AG08396 (cell line): ENCODE measurements around the gene NFKBIL1.
"Not testable (repeated sequence)": the region's sequence is repeated elsewhere in the genome, so short reads cannot be mapped to it uniquely, and the experiment has no call there.

ENCODE experiments used
- DNase-seq: peaks from one replicate; pipeline ENCODE4 v3.0.0; 2012; ENCODE audit warnings: low spot score, mixed read lengths

Gene NFKBIL1, protein sequence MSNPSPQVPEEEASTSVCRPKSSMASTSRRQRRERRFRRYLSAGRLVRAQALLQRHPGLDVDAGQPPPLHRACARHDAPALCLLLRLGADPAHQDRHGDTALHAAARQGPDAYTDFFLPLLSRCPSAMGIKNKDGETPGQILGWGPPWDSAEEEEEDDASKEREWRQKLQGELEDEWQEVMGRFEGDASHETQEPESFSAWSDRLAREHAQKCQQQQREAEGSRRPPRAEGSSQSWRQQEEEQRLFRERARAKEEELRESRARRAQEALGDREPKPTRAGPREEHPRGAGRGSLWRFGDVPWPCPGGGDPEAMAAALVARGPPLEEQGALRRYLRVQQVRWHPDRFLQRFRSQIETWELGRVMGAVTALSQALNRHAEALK

GRCh38 chr6:31546958-31547726 is at the start of gene NFKBIL1:
Gene NFKBIL1 (plus strand): TSS chr6:31547608. CDS start chr6:31547695, 87 bp downstream.
- peak; percentile 93 for DNase-seq

- DNase-seq, result no peak
These were observed 48.7 kb upstream of the NFKBIL1 start for GRCh38 chr6:31498748-31499147.

DNA sequence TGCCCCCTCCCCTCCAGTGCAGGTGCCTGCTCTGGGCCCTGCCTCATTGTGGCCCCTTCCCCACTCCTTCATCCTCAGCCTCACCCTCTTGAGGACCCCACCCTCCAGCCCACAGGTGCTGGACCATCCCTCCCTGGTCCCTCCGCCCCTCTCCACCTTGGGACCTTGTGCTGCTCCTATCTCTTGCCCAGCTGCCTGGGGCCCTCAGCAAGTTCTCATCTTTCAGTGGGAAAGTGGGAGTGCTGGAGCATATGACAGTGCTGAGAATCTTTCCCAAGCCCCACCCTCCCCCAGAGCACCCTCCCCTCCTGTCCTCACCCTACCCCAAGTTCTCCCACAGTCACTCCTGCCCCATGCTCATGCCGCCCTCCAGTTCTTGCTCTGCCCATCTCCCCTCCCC is 47.8 kb upstream of the NFKBIL1 start:
- DNase-seq, result not testable (repeated sequence)

GRCh38 chr6:31502586-31502985 is 44.8 kb upstream of the NFKBIL1 start:
- DNase-seq, result no peak

- DNase-seq, result not testable (repeated sequence)
These were observed 38.4 kb upstream of the NFKBIL1 start for GRCh38 chr6:31509036-31509435.

DNA sequence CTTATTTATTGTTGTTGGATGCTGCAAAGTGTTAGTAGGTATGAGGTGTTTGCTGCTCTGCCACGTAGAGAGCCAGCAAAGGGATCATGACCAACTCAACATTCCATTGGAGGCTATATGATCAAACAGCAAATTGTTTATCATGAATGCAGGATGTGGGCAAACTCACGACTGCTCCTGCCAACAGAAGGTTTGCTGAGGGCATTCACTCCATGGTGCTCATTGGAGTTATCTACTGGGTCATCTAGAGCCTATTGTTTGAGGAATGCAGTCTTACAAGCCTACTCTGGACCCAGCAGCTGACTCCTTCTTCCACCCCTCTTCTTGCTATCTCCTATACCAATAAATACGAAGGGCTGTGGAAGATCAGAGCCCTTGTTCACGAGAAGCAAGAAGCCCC is 37.4 kb upstream of the NFKBIL1 start:
- no peak for DNase-seq

DNA sequence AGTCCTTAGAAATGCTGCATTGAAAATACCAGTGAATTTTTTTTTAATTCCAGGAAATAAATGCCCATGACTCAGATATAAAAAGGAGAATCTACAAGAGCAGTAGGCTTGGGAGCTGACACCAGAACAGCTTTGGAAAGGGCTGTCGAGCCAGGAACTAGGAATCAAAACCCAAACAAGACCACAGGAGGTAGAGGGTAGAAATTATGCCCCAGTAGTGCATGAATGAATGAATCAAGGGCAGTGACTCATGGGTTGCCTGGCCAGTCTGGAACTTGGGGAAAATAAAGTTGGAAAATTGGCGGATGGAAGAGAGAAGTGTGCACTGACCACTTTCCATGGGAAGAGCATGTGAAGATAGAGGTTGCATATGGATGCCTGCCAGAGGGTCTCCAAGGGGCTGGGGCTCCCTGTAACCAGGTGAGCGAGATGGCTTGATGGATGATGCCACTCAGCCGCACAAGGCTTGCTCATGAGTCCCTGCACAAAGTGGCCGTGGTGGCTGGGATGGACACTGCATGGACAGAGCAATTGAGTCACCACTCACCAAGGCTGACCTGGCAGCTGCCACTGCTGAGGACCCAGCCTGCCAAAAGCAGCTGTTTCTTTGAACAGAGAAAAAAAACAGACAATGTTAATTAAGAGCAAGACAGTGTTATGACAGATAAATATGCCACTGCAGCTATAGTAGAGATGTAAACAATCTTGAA is 33.8 kb upstream of the NFKBIL1 start:
- DNase-seq, result peak; percentile 25

GRCh38 chr6:31521835-31522234 is 25.6 kb upstream of the NFKBIL1 start:
- no peak for DNase-seq

- no peak for DNase-seq
These were observed 21.9 kb upstream of the NFKBIL1 start for GRCh38 chr6:31525553-31525931.

GRCh38 chr6:31525932-31526591 is 21.3 kb upstream of the NFKBIL1 start:
- no peak for DNase-seq

DNA sequence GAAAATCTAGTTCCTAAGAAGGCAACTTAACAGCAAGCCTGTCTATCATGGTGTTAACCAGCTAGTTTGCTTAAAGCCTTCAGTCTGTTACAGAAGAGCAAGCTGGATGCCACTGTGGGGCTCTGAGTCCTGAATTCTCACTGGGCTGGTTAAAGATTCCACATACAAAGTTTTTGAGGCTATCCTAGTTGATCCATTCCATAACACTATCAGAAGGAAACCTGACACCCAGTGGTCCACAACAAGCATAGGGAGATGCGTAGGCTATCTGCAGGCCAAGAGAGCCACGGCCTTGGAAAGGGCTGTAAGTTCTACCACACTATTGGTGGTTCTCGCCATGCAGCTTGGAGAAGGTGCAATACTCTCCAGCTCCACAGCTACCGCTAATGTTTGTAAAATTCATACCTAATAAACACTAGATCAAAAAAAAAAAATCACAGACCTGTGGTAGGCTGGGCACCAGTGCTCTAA is 19.1 kb upstream of the NFKBIL1 start:
- DNase-seq, result no peak

GRCh38 chr6:31528821-31529328 is 18.5 kb upstream of the NFKBIL1 start, which contains the start of gene MCCD1:
Gene MCCD1 (plus strand): TSS chr6:31528962. CDS start chr6:31529015, 53 bp downstream.
- DNase-seq, result no peak

DNA sequence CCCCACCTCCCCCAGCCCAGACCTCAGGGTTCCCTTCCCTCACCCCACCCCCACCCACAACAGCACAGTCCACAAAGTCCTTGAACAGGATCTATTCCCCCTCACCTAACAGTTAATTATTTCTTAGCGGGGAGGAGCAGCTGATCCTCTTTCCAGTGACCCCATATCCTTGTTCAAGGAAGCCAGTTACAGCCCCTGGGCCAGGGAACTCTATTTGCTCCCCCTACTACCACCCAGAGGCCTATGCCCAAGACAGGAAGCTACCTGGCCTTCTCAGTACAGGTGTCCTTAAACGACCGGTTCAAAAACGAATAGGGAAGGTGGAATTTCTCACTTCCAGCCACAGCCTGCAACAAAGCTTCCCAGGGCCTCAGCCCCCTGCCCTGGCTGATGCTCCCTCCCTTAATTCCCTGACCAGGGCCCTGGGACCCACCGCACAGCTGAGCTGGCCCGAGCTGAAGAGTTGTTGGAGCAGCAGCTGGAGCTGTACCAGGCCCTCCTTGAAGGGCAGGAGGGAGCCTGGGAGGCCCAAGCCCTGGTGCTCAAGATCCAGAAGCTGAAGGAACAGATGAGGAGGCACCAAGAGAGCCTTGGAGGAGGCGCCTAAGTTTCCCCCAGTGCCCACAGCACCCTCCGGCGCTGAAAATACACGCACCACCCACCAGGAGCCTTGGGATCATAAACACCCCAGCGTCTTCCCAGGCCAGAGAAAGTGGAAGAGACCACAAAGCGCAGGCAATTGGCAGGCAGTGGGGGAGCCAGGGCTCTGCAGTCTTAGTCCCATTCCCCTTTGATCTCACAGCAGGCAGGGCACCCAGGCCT is 17.9 kb upstream of the NFKBIL1 start:
- DNase-seq, result no peak

DNA sequence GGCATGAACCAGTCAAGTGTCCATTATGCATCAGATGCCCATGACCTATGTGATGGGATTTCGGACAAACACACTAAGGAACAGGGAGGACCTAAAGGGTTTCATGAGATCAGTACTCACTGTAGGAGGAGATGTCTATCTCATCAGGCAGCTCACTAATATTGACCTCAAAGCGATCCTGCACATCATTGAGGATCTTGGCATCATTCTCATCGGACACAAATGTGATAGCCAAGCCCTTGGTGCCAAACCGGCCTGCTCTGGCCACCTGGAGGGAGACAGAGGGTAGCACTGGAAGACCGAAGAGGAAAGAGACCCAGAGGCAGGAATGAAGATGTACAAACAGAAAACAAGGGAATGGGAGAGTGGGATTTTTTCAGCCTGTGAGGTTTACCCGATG is 16.7 kb upstream of the NFKBIL1 start:
- no peak for DNase-seq

- no peak for DNase-seq
These were observed 16.2 kb upstream of the NFKBIL1 start for GRCh38 chr6:31531162-31531561.

DNA sequence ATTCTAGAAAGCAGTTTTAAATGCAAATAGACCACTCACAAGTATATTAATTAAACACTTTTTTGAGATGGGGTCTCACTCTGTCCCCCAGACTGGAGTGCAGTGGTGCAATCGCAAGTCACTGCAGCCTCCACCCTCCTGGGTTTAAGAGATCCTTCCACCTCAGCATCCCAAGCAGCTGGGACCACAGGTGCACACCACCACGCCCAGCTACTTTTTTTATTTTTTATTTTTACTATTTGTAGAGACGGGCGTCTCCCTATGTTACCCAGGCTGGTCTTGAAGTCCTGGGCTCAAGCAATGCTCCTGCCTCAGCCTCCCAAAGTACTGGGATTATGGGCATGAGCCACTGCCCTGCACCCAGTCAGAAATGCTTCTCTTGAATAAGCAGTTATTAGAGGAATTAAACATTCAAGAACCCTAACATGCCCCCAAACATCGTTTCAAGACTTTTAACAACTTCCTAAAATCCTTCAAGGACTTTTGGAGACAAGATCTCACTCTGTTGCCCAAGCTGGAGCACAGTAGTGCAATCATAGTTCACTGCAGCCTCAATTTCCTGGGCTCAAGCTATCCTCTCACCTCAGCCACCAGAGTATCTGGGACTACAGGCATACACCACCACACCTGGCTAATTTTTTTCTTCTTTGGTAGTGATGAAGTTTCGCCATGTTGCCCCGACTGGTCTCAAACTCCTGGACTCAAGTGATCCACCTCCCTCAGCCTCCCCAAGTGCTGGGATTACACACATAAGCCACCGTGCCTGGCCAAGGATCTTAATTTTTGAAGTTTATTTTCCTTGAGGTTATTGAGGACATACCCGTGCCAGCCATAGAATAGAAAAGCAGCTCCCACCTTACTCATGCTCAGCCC is 15.4 kb upstream of the NFKBIL1 start:
- no peak for DNase-seq

GRCh38 chr6:31532644-31533454 is 14.6 kb upstream of the NFKBIL1 start:
- no peak for DNase-seq

GRCh38 chr6:31533455-31533841 is 14.0 kb upstream of the NFKBIL1 start:
- no peak for DNase-seq

GRCh38 chr6:31534011-31534410 is 13.4 kb upstream of the NFKBIL1 start:
- DNase-seq, result no peak
